Measurements from ENCODE around the gene GREM1.

The GREM1 gene

DNA sequence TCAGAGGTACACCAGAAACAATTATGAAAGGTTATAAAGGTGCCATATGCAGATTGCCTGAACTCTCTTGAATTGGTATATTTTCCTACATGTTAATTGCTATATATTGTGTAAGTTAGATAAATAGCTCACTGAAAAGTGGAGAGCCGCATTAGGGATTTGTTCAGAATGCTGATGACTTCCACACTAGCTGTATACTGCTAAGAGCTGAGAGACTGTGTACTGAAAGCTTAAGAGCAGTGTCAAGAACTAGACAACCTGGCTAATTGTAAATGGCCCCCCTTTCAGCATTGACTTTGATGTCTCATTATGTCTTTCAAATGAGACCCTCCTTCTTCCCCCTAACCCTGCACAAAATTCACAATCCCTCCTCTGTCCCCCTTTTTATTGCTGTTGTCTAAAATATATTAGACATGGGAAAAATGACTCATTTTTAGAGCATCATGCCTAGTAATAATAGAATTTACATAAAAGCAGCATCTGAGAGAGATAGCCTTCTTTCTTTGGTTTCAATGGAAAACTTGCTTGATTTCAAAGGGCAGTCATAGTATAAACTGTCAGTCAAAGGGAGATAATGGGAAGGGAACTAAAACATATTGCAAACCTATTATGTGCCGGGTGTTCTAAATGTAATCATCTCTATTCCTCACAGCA is 34.7 kb upstream of the GREM1 start:
- ChIA-PET POLR2A (no interaction called here), CTCF (interaction anchor here (0.8 to 1.5 kb wide), 4 partner anchors 12 to 21 kb away, joined by 3 to 4 read pairs (median 4); no protein-coding TSS in a partner anchor)
- TF ChIP-seq, protein P1, sequence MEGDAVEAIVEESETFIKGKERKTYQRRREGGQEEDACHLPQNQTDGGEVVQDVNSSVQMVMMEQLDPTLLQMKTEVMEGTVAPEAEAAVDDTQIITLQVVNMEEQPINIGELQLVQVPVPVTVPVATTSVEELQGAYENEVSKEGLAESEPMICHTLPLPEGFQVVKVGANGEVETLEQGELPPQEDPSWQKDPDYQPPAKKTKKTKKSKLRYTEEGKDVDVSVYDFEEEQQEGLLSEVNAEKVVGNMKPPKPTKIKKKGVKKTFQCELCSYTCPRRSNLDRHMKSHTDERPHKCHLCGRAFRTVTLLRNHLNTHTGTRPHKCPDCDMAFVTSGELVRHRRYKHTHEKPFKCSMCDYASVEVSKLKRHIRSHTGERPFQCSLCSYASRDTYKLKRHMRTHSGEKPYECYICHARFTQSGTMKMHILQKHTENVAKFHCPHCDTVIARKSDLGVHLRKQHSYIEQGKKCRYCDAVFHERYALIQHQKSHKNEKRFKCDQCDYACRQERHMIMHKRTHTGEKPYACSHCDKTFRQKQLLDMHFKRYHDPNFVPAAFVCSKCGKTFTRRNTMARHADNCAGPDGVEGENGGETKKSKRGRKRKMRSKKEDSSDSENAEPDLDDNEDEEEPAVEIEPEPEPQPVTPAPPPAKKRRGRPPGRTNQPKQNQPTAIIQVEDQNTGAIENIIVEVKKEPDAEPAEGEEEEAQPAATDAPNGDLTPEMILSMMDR (IDR thresholded peaks at IDR 0.05; ENCODE audit: control extremely low read depth, extremely low read depth, low read depth, missing control alignments), result no peak
- DNase-seq (ENCODE audit: extremely low spot score), result no peak

- POLR2A ChIA-PET, result no interaction called here
- TF ChIP-seq, protein P1 (IDR thresholded peaks at IDR 0.05; ENCODE audit: control extremely low read depth, extremely low read depth, low read depth, missing control alignments), result no peak
- DNase-seq (ENCODE audit: extremely low spot score), result no peak
- CTCF ChIA-PET, result interaction anchor here (1.4 to 1.5 kb wide), 2 partner anchors 13 to 22 kb away, joined by 3 read pairs; no protein-coding TSS in a partner anchor
Observed at GRCh38 chr15:32683906-32684584, 33.8 kb upstream of the GREM1 start.

- no peak for DNase-seq (ENCODE audit: extremely low spot score)
- TF ChIP-seq, protein P1 (IDR thresholded peaks at IDR 0.05; ENCODE audit: control extremely low read depth, extremely low read depth, low read depth, missing control alignments), result no peak
- POLR2A ChIA-PET, result no interaction called here
- CTCF ChIA-PET, result interaction anchor here (3.1 kb wide), 1 partner anchor 23 kb away, joined by 13 read pairs; no protein-coding TSS in a partner anchor
Observed at GRCh38 chr15:32685576-32685975, 32.2 kb upstream of the GREM1 start.

DNA sequence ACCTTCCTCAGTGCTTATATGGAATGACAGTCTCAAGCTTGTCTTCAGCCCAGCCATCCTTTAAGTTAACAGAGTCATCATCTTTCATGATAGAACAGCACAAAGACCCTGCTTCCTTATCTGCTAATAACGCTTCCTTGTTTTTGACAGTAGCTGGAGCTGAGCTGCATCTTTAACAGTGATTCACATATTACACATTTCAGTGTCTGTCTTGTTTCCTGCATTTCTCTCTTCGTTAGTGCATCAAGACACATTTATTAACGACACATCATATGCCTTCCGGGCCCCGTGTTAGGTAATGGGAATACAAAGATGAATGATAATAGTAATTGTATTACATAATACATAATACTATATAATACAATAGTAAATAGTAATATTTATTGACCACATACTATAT is 30.2 kb upstream of the GREM1 start:
- POLR2A ChIA-PET, result no interaction called here
- CTCF ChIA-PET, result interaction anchor here (0.9 to 3.1 kb wide), 2 partner anchors 25 kb away, joined by 5 to 13 read pairs; no protein-coding TSS in a partner anchor
- no peak for DNase-seq (ENCODE audit: extremely low spot score)
- TF ChIP-seq, protein P1 (IDR thresholded peaks at IDR 0.05; ENCODE audit: control extremely low read depth, extremely low read depth, low read depth, missing control alignments), result no peak

- TF ChIP-seq, protein P1 (IDR thresholded peaks at IDR 0.05; ENCODE audit: control extremely low read depth, extremely low read depth, low read depth, missing control alignments), result no peak
- ChIA-PET CTCF (interaction anchor here (0.9 kb wide), 1 partner anchor 26 kb away, joined by 5 read pairs; no protein-coding TSS in a partner anchor), POLR2A (no interaction called here)
- no peak for DNase-seq (ENCODE audit: extremely low spot score)
Observed at GRCh38 chr15:32688151-32688639, 29.6 kb upstream of the GREM1 start.

DNA sequence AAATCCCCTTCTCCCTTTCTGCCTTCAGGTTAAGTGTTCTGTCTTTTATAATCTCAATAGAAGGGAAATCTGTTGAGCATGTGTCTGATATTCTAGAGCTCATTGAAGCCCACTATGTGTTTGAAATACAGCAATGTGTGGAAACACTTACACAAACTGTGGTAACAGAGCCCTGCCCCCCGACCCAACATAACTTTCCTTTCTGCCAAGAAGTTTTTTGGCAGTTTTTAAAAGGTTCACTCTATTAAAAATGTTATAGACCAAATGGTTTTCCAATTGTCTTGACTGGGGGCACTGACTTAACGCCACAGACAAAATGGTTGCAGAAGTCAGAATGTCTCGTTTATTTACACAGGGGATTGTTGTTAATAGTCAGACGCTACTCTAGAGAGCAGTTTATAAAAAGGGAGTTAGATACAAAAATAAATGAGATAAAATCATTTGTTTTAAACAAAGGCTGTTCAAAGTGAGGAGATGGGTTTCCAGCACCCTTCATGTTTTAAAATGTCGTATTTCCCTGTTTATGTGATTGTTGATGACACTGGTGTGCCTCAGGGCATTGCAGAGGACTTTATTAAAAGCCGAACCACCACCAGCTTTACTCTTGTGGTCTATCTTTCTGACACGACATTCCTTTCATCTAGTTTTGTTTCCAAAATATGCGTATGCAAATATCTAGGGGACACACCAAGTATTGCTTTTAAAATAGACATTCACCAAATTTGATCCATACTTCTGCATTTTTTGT is 26.7 kb upstream of the GREM1 start:
- POLR2A ChIA-PET, result no interaction called here
- DNase-seq (ENCODE audit: extremely low spot score), result no peak
- TF ChIP-seq, protein P1 (IDR thresholded peaks at IDR 0.05; ENCODE audit: control extremely low read depth, extremely low read depth, low read depth, missing control alignments), result no peak
- CTCF ChIA-PET, result no interaction called here
